ES-I3 (cell line): ENCODE measurements around the gene RAD51B.
"Not testable (repeated sequence)": the region's sequence is repeated elsewhere in the genome, so short reads cannot be mapped to it uniquely, and the experiment has no call there.

Experiments
- H3K36me3 ChIP-seq: 2 replicates; pipeline ENCODE4 v1.6.1; 2013; ENCODE audit warnings: mild to moderate bottlenecking, low read length, control low read depth, moderate library complexity; ENCODE audit not compliant: insufficient read depth
- H3K4me1 ChIP-seq: 2 replicates; pipeline ENCODE4 v1.6.1; 2013; ENCODE audit warnings: mild to moderate bottlenecking, control low read depth, low read length; ENCODE audit not compliant: insufficient read depth
- H3K9ac ChIP-seq: 2 replicates; pipeline ENCODE4 v1.6.1; 2013; ENCODE audit warnings: low read depth, mild to moderate bottlenecking, low read length, moderate library complexity
- H3K9me3 ChIP-seq: 2 replicates; pipeline ENCODE4 v1.6.1; 2013; ENCODE audit warnings: mild to moderate bottlenecking, low read length, moderate library complexity; ENCODE audit not compliant: control insufficient read depth, insufficient read depth

RAD51B gene

DNA sequence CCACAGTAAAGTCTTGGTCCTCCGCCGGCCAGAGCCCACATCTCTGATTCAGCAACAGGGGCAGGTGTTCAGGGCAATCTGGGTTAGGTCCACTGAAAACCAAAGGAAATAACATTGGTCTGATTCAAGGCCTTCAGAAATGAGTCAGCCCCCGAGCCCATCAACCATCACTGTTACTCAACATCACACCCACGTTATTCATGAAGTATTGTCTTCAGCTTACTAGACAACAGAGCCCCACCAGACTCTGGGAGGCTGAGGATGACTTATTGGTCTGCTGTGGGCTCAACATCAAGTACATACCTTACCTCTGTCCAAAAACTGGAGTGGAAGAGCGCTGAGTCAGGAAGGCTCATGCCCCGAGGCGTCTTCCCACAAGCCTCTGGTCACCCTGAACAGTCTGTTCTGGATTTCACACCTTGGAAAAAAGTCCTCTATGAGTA lies 875.8 kb downstream of the RAD51B start:
- Histone ChIP-seq H3K9me3 (no peaks in the 10 kb centered on the region), H3K4me1 (peaks cover 6% of the 10 kb centered on the region; the same call in 1 of the 2 replicates), H3K9ac (no peak overlapping the region), H3K36me3 (no peaks in the 10 kb centered on the region)

DNA sequence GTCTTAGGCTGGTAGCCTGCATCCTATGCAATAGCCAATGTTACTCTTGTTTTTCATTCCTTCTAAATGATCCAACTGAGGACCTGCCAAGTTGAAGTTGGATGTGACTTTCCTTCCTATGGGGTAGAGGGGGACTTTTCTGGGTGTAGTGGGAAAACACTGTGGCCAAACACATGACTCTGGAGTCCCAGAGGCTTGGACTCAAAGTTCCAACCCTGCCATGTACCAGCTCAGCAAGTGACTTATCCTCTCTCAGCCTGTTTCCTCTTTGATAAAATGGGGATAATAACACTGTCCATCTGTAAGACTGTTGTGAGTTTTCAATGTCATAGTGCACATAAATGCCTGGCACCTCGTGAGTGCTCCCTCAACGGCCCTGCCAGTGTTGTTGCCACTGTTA lies 876.3 kb downstream of the RAD51B start:
- H3K9me3 ChIP-seq, result no peaks in the 10 kb centered on the region
- no peak overlapping the region for H3K9ac ChIP-seq
- H3K4me1 ChIP-seq, result peaks cover 6% of the 10 kb centered on the region; the same call in 1 of the 2 replicates
- no peaks in the 10 kb centered on the region for H3K36me3 ChIP-seq

DNA sequence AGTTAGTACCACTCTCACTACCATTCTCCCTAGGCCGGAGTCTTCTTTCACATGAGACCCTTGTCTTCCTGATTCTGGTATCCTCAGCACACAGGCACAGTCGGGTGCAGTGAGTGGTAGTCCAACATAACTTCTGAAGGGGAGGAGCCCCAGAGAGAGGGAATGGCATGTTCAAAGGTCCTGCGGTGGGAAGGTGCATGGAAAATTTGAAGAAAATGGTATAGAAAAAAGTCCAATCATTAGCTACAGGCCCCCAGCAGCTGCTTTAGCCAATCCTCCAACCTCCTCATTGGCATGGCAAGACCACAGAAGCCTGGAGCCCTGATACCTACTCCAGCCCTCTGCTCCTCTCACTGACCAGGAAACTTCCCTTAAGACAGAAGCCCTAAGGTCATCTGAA lies 876.7 kb downstream of the RAD51B start:
- H3K9me3 ChIP-seq, result no peaks in the 10 kb centered on the region
- no peak overlapping the region for H3K9ac ChIP-seq
- H3K4me1 ChIP-seq, result peaks cover 5% of the 10 kb centered on the region; the same call in 1 of the 2 replicates
- no peaks in the 10 kb centered on the region for H3K36me3 ChIP-seq

DNA sequence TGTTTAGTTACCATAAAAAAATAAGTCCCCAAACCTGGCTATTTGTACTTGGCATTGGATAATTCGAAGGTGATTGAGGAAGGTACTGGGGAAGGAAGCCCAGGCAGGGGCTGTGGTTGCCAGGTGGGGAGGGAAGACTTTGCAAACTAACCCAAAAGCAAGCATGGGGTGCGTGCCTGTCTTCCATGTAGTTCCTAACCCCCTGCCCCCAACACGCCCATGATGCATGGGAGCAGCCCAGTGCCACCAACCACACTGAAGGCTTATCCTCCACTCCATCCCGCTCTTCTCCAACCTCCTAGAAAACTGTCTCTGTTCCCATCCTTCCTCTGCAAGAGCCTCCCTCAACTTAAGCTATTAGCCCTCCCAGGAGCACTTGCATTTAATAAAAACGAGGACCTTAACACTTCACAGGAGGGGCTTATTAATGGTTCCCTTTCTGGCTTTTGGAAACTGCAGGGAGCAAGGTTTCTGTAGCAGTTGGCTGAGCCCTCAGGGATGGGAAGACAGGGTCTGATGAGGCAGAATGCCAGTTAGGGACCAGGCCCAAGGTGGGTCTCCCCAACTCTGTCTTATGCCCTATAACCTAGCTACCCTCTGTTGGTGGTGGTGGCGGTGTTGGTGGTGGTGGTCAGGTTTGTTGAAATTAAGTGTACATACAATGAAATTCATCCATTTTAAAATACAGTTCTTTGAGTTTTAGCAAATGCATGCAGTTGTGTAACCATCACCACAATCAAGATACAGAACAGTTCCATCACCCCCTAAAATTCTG lies 877.3 kb downstream of the RAD51B start:
- Histone ChIP-seq H3K36me3 (no peaks in the 10 kb centered on the region), H3K9me3 (no peaks in the 10 kb centered on the region), H3K4me1 (no peaks in the 10 kb centered on the region), H3K9ac (no peak overlapping the region)

DNA sequence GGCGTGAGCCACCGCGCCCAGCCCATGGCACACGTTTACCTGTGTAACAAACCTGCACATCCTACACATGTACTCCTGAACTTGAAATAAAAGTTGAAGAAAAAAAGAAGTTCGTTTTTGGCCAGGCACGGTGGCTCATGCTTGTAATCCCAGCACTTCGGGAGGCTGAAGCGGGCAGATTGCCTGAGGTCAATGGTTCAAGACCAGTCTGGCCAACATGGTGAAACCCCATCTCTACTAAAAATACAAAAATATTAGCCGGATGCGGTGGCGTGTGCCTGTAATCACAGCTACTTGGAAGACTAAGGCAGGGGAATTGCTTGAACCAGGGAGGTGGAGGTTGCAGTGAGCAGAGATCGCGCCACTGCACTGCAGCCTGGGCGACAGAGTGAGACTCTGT lies 879.2 kb downstream of the RAD51B start:
- not testable (repeated sequence) for H3K36me3 ChIP-seq, H3K4me1 ChIP-seq, H3K9me3 ChIP-seq, H3K9ac ChIP-seq

DNA sequence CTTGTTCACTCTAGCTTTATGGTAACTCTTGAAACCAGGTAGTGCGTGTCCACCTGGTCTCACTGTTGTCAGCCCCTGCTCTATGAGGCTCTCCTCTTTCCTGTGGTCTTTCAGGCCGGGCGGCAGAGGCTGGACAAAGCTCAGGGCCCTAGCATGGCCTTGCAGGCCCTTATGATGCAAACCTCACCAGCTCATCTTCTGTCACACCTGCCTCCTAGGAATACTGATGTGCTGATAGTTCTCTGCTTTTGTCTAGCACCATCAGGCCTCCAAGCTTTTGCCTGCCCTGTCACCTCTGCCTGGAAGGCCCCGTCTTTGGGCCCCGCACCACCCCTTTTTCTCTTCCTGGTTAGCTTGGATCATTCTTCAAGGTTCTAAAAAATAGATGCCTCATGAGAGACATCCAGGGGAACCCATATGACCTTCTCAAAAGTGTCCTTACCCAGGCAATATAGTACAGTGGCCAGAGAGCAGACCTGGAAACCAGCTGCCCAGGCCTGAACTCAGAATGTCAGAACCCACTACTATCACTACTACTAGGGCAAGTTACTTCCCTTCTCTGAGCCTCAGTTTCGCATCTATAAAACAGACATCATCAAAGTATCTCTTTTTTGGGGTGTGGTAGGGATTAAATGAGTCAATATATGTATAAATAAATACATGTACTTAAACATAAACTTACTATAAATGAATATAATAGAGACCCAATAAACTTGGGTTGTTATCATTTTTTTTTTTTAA lies 881.6 kb downstream of the RAD51B start:
- no peaks in the 10 kb centered on the region for H3K9me3 ChIP-seq
- peaks cover 11% of the 10 kb centered on the region; the same call in 1 of the 2 replicates for H3K4me1 ChIP-seq
- H3K9ac ChIP-seq, result no peak overlapping the region
- no peaks in the 10 kb centered on the region for H3K36me3 ChIP-seq

DNA sequence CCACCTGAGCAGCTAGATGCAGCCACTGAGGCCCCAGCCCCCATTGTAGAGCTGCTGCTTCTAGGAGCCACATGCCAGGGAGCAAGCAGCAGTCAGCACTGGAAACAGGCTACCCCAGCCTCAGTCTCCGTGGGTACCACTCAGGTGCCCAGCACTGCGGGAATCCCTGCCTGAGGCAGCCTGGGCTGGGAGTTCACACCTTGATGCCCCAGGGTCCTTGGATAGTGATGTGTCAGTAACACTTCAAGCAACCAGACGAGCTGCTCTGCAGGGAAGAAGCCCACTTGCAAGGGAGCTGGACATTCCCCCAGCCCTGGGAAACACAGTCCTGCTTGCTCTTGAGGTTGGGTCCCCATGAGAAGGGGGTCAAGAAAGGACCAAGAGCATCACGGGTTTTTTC lies 882.6 kb downstream of the RAD51B start:
- no peak overlapping the region for H3K9ac ChIP-seq
- no peaks in the 10 kb centered on the region for H3K9me3 ChIP-seq
- H3K4me1 ChIP-seq, result peaks cover 12% of the 10 kb centered on the region; the same call in 1 of the 2 replicates
- H3K36me3 ChIP-seq, result no peaks in the 10 kb centered on the region

DNA sequence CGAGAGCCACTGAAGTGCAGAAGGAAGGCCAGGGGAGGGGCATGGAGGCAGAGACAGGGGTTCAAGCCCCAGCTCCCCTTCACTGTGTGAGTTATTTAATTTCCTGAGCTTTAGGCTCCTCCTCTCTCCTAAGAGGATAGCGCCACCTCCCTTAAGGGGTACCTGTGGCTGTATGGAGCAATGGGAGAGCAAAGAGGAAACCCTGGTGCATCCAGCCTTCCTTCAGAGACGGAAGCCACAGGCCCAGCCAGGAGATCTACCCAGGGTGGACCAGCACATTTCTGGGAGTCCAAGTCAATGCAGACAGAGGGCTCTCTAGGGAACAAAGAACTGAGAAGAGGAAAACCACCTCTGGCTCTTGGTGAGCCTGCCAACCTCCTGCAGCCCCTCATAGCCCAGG lies 883.0 kb downstream of the RAD51B start:
- H3K9ac ChIP-seq, result no peak overlapping the region
- H3K36me3 ChIP-seq, result no peaks in the 10 kb centered on the region
- no peaks in the 10 kb centered on the region for H3K9me3 ChIP-seq
- peaks cover 12% of the 10 kb centered on the region; the same call in 1 of the 2 replicates for H3K4me1 ChIP-seq

DNA sequence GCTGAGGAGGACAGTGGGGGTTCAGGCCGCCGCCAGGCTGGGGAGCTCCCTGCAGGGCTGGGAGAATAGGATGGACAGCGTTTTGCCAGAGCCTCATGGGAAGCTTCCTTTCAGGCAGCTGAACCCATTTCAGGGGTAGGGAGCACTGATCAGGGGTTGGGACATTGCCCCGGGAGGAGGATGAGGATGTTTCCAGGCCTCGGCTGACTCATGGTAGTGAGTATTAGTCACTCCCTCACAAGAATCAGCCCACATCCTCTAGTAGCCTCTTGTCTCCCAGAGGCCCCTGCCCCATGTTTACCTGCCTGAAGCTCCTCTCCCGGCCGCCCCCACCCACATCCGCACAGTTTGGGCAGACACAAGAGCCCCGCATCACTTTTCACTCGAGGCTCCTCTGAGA lies 883.5 kb downstream of the RAD51B start:
- Histone ChIP-seq H3K4me1 (peaks cover 12% of the 10 kb centered on the region; the same call in 1 of the 2 replicates), H3K9ac (no peak overlapping the region), H3K9me3 (no peaks in the 10 kb centered on the region), H3K36me3 (no peaks in the 10 kb centered on the region)

DNA sequence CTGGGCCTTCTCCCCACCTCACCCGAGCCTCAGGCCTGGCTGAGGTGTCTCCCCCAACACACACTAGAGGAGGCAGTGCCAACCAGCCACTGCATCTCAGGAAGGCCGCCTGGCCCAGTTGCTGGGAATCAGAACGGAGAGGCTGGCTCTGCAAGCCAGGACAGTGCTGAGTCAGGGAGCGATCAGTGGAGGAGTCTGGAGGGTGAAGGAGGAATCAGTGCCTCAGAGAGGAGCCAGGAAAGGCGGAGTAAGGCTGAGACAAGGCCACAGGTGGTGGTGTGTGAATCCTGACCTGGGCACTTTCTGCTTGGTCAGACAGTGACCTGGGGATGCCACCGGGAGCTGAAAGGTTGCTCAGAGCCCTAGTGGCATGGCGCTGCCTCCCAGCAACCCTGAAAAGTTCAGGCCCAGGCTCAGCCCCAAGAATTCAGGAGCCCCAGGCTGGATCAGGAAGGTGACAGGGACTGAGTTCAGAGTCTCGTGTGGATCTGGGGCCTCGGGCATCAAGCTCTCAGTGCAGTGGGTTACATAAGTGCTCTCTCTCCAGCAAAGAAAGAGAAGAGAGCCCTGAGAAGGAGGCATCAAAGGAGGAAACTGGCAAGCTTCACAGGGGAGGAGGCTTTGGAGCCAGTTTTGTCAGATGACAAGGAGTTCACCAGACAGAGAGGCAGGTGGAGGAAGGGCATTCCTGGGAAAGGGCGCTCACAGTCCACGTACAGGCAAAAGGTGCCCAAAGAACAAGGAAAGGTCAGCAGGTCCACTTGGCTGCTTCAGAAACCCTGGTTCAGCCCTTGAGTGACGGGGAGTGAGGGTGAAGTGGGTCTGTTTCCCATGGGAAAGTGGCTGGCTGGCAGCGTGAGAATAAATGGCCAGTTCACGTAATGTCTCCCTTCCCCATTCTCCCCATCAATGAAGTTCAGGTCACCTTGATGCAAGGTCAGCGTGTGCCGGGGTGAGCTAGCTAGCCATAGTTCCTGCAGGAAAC lies 885.4 kb downstream of the RAD51B start:
- Histone ChIP-seq H3K36me3 (no peaks in the 10 kb centered on the region), H3K9ac (no peak overlapping the region), H3K4me1 (peaks cover 12% of the 10 kb centered on the region; the same call in 1 of the 2 replicates), H3K9me3 (no peaks in the 10 kb centered on the region)

DNA sequence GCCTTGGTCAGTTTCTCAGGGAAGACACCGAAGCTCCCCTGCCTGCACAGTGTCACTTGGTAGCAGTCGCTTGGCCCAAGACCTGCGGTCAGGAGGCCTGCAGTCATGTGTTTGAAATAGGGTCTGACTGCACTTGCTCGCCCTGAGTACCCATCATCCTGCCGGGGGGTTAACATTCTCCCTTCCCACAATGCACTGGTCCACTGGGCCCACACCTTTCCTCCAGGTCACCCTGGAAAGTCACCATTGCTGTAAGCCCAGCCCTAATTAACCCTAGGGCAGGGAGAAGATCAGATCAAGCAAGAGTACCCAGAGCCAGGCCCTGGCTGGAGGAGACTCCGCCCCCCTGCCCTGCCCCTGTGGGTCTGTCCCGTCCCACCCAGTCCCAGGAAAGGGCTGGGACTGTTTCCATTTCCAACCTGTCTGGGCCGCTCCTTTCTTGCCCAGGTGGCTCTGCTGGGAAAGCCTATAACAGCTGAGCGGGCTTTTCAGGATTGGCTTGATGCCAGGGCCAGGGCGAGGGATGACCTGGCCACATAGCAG lies 886.2 kb downstream of the RAD51B start:
- no peaks in the 10 kb centered on the region for H3K36me3 ChIP-seq
- peaks cover 12% of the 10 kb centered on the region; the same call in 1 of the 2 replicates for H3K4me1 ChIP-seq
- H3K9me3 ChIP-seq, result no peaks in the 10 kb centered on the region
- H3K9ac ChIP-seq, result no peak overlapping the region

DNA sequence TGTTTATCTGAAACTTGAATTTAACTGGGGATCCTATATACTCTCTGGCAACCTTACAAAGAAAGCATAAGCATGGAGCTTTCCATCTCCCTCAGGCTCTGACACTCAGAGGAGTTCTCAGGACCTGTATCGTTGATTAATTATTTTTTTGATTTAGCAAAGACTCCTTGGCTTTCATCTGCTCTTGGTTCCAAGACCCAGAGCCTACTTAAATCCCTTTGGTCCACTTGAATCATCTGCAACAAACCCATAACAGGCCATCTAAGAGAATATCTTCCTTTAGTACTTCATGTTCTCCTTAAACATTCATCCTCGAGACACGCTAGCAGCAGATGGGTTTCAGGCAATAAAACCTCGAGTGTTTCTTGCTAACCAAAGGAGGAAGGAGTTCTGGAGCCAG lies 887.9 kb downstream of the RAD51B start:
- Histone ChIP-seq H3K4me1 (peaks cover 12% of the 10 kb centered on the region; the same call in 1 of the 2 replicates), H3K36me3 (no peaks in the 10 kb centered on the region)

DNA sequence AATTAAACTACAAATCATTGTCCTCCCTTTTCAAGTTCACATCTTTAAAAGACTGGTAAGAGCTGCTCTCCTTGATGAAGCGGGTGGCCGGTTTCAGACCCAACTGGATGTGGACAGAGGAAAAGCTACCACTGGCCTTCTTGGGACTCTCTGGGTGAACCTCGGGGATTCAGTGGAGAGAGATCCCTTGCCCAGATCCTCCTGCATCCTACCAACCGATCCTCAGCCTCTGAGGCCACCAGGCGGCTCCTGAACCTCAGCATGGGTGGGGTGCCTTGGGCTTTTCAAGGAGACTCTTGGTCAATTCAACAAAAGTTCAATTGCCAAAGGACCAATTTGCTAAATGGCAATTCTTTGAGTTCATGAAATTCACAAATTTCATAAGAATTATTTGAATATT lies 888.8 kb downstream of the RAD51B start:
- Histone ChIP-seq H3K36me3 (no peaks in the 10 kb centered on the region), H3K4me1 (peaks cover 5% of the 10 kb centered on the region; the same call in 1 of the 2 replicates), H3K9me3 (no peaks in the 10 kb centered on the region), H3K9ac (no peak overlapping the region)

More for the DNA sequence above, 887.9 kb downstream of the RAD51B start:
- H3K9ac ChIP-seq, result no peak overlapping the region
- no peaks in the 10 kb centered on the region for H3K9me3 ChIP-seq

DNA sequence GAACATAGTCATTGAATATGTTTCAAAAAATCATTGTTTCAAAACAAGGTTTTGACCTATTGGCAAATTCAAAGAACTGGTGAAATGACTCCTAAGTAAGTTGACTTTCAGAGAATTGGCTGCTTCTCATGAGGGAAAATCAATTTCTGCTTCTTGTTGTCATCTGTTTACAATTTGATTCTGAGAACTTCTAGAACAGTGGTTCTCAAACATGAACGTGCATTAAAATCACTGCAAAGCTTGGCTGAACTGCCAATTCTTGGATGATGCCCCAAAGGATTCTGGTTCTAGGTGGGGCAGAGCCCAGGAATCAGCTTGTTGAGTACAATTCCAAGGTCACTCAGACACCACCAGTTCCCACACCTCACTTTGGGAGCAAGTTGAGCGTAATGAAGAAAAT lies 889.4 kb downstream of the RAD51B start:
- no peaks in the 10 kb centered on the region for H3K36me3 ChIP-seq
- H3K9ac ChIP-seq, result no peak overlapping the region
- peaks cover 3% of the 10 kb centered on the region; the same call in 1 of the 2 replicates for H3K4me1 ChIP-seq
- H3K9me3 ChIP-seq, result no peaks in the 10 kb centered on the region
